NB4 (cell line): Measurements from ENCODE around the gene GALNT10.

Source experiments
- POLR2A ChIP-seq: IDR thresholded peaks from 2 replicates; pipeline ENCODE4 v1.6.1; 2011; ENCODE audit warnings: mild to moderate bottlenecking; ENCODE audit not compliant: insufficient read length; ENCODE audit errors: extremely low read depth
- TF ChIP-seq, protein P1 (sequence below): IDR thresholded peaks from one replicate; pipeline ENCODE4 v1.5.1; 2012; ENCODE audit warnings: low read depth, low read length

DNA sequence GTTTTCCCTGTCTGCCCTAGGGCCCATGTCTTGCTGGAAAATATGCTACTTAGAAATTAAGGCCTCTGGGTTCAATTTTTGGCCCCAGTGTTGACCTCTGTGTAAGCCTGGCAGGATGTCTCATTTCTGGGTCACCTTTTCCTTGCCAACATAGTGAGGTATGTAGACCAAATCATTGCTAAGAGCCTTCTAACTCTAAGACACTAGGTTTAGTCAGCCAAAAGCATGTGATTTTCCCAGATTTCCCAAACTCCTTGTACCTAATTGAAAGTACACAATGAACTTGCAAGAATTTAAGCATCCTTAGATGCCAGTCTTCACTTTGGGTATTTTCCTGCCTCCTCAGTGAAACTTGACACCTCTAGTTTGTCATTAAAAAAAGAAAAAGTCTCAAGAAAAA is 77.0 kb downstream of the GALNT10 start:
- TF ChIP-seq POLR2A: no peak
- TF ChIP-seq, protein P1, sequence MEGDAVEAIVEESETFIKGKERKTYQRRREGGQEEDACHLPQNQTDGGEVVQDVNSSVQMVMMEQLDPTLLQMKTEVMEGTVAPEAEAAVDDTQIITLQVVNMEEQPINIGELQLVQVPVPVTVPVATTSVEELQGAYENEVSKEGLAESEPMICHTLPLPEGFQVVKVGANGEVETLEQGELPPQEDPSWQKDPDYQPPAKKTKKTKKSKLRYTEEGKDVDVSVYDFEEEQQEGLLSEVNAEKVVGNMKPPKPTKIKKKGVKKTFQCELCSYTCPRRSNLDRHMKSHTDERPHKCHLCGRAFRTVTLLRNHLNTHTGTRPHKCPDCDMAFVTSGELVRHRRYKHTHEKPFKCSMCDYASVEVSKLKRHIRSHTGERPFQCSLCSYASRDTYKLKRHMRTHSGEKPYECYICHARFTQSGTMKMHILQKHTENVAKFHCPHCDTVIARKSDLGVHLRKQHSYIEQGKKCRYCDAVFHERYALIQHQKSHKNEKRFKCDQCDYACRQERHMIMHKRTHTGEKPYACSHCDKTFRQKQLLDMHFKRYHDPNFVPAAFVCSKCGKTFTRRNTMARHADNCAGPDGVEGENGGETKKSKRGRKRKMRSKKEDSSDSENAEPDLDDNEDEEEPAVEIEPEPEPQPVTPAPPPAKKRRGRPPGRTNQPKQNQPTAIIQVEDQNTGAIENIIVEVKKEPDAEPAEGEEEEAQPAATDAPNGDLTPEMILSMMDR: no peak
